Measurements from ENCODE around the gene RHBG.

DNA sequence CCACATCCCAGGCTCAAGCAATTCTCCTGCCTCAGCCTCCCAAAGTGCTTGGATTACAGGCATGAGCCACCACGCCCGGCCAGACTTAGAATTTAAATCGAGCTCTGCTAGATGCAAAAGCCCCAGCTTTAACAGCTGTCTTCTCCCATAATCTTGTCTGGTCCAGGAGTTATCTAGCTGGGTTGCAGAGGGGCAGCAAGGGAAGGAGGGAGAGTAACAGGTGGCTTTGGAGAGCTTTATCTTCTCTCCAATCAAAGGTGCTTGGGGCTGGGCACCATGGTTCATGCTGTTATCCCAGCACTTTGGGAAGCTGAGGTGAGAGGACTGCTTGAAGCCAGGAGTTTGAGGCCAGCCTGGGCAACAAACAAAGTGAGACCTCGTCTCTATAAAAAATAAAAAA, 3.9 kb downstream of the RHBG start:
- TF ChIP-seq CTCF (conservative IDR thresholded peaks at IDR 0.05) (no peak), EZH2 (IDR thresholded peaks at IDR 0.05; ENCODE audit: low read depth) (no peak)
